Neural cell (in vitro differentiated cells): ENCODE data around the gene ATF2. TPM values are rescaled to one million over a fixed set of nuclear protein-coding genes. Genes with fewer than 3 reads are reported as not detected.

Source experiments
- H2AFZ ChIP-seq: fragments of 200-600, 300-800 bp; sonication (generic), shearing (Covaris generic); 2 replicates; pipeline ENCODE4 v1.6.0; 2014; ENCODE audit warnings: low read depth, mild to moderate bottlenecking, antibody characterized with exemption, low read length, moderate library complexity
- H3F3A ChIP-seq: fragments of 200-600 bp; shearing (Covaris generic); 2 replicates; pipeline ENCODE4 v1.6.1; 2016; ENCODE audit warnings: mild to moderate bottlenecking, moderate library complexity, mixed read lengths, antibody characterized with exemption, low read length; ENCODE audit not compliant: insufficient read depth, poor library complexity, severe bottlenecking
- H3K27ac ChIP-seq: fragments of 200-600, 300-800 bp; sonication (generic), shearing (Covaris generic); 2 replicates; pipeline ENCODE4 v1.5.1; 2014; ENCODE audit warnings: mild to moderate bottlenecking, low read length, moderate library complexity
- H3K27me3 ChIP-seq: fragments of 300-800, 200-600 bp; sonication (generic), shearing (Covaris generic); 2 replicates; pipeline ENCODE4 v1.6.0; 2014; ENCODE audit warnings: mild to moderate bottlenecking, low read depth, low read length, moderate library complexity; ENCODE audit not compliant: insufficient read depth
- H3K36me3 ChIP-seq: fragments of 300-800, 200-600 bp; sonication (generic), shearing (Covaris generic); 2 replicates; pipeline ENCODE4 v1.5.1; 2014; ENCODE audit warnings: mild to moderate bottlenecking, antibody characterized with exemption, low read length, moderate library complexity; ENCODE audit not compliant: insufficient read depth
- H3K4me2 ChIP-seq: fragments of 300-800, 200-600 bp; sonication (generic), shearing (Covaris generic); 2 replicates; pipeline ENCODE4 v1.6.0; 2014; ENCODE audit warnings: mild to moderate bottlenecking, low read length
- H3K4me3 ChIP-seq: fragments of 300-800, 200-600 bp; sonication (generic), shearing (Covaris generic); 2 replicates; pipeline ENCODE4 v1.5.1; 2014; ENCODE audit warnings: mild to moderate bottlenecking, low read length, moderate library complexity
- H3K79me2 ChIP-seq: fragments of 200-600 bp; shearing (Covaris generic); replicated peaks from 2 replicates; pipeline ENCODE4 v1.6.0; 2014; ENCODE audit warnings: mild to moderate bottlenecking, low read length, moderate library complexity; ENCODE audit not compliant: insufficient read depth
- H3K9ac ChIP-seq: fragments of 300-800, 200-600 bp; sonication (generic), shearing (Covaris generic); 2 replicates; pipeline ENCODE4 v1.6.1; 2016; ENCODE audit warnings: mild to moderate bottlenecking, low read length, mixed read lengths
- H3K9me2 ChIP-seq: fragments of 200-600 bp; shearing (Covaris generic); 2 replicates; pipeline ENCODE4 v1.6.1; 2016; ENCODE audit warnings: mild to moderate bottlenecking, low read length, mixed read lengths; ENCODE audit not compliant: insufficient read depth
- H3K9me3 ChIP-seq: fragments of 200-600, 300-800 bp; sonication (generic), shearing (Covaris generic); 2 replicates; pipeline ENCODE4 v1.6.1; 2016; ENCODE audit warnings: mild to moderate bottlenecking, mixed run types, low read length, moderate library complexity, mixed read lengths
- H4K20me1 ChIP-seq: fragments of 200-600 bp; shearing (Covaris generic); 2 replicates; pipeline ENCODE4 v1.6.1; 2016; ENCODE audit warnings: mild to moderate bottlenecking, mixed run types; ENCODE audit not compliant: insufficient read depth
- EP300 ChIP-seq: fragments of 450-650 bp; conservative IDR thresholded peaks from 2 replicates; pipeline ENCODE4 v1.6.1; 2014; ENCODE audit warnings: antibody characterized with exemption, mild to moderate bottlenecking, moderate library complexity; ENCODE audit not compliant: poor library complexity, severe bottlenecking
- EZH2 ChIP-seq: fragments of 200-600, 300-800 bp; shearing (Covaris generic), sonication (generic); IDR thresholded peaks from 2 replicates; pipeline ENCODE4 v1.6.1; 2014; ENCODE audit warnings: antibody characterized with exemption, low read length, borderline replicate concordance, mild to moderate bottlenecking; ENCODE audit not compliant: insufficient read depth, poor library complexity, severe bottlenecking
- MXI1 ChIP-seq: fragments of 450-650 bp; conservative IDR thresholded peaks from 2 replicates; pipeline ENCODE4 v1.6.1; 2014; ENCODE audit warnings: antibody characterized with exemption, mild to moderate bottlenecking; ENCODE audit not compliant: poor library complexity, severe bottlenecking
- POLR2AphosphoS5 ChIP-seq: IDR thresholded peaks from 2 replicates; pipeline ENCODE4 v1.6.1; 2012
- RAD21 ChIP-seq: fragments of 450-650 bp; conservative IDR thresholded peaks from 2 replicates; pipeline ENCODE4 v1.6.1; 2014; ENCODE audit warnings: antibody characterized with exemption, mild to moderate bottlenecking, moderate library complexity
- REST ChIP-seq: IDR thresholded peaks from 2 replicates; pipeline ENCODE4 v1.6.1; 2012; ENCODE audit warnings: borderline replicate concordance
- SMC3 ChIP-seq: fragments of 450-650 bp; conservative IDR thresholded peaks from 2 replicates; pipeline ENCODE4 v1.6.1; 2014; ENCODE audit warnings: antibody characterized with exemption, mild to moderate bottlenecking, moderate library complexity; ENCODE audit not compliant: poor library complexity
- TAF1 ChIP-seq: IDR thresholded peaks from 2 replicates; pipeline ENCODE4 v1.6.1; 2012; ENCODE audit warnings: low read depth
- polyA plus RNA-seq: library from polyadenylated mRNA; depleted of rRNA; stranded (reverse); fragments of >200 nt; gene quantifications from 2 replicates; pipeline ENCODE4 v1.2.3, GENCODE V29; 2014
- TF ChIP-seq, protein P1 (sequence below): fragments of 450-650 bp; IDR thresholded peaks from 2 replicates; pipeline ENCODE4 v1.5.1; 2014; ENCODE audit warnings: antibody characterized with exemption, mild to moderate bottlenecking, moderate library complexity; ENCODE audit not compliant: poor library complexity, severe bottlenecking

Gene ATF2
- polyA plus RNA-seq, 1 donor from 2014 or later = 93.4 TPM

GRCh38 chr2:175136334-175137215 lies 31.4 kb downstream of the ATF2 start:
- no peak overlapping the region for H3K4me2 ChIP-seq
- H3K79me2 ChIP-seq = peaks cover 43% of the 10 kb centered on the region
- no peaks in the 10 kb centered on the region for H3K9me3 ChIP-seq
- no peak overlapping the region for H3K4me3 ChIP-seq
- no peaks in the 10 kb centered on the region for H4K20me1 ChIP-seq
- H3K9ac ChIP-seq = no peak overlapping the region
- H2AFZ ChIP-seq = no peak overlapping the region
- H3K27me3 ChIP-seq = no peaks in the 10 kb centered on the region
- peaks cover 8% of the 10 kb centered on the region for H3K36me3 ChIP-seq
- no peaks in the 10 kb centered on the region for H3F3A ChIP-seq
- no peak for TF ChIP-seq MXI1
- H3K9me2 ChIP-seq = no peaks in the 10 kb centered on the region
- no peak overlapping the region for H3K27ac ChIP-seq

DNA sequence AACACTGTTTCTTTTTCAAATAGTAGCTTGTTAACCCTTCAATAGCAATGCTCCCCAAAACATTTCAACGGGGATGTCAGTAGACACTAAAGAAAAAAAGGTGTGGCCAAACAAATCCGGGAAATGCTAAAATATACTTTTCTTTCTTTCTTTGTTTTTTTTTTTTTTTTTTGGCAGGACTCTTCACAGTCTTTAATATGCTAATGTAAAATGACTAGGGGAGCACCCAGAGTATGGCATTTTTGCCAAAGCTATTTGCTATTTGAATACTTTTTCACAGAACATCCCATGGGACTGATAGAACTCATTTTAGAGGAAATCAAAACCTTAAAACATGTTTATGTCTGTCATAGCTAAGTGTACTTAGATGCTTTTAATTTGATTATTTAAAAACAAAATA lies 32.1 kb downstream of the ATF2 start:
- Histone ChIP-seq H3K4me2 (no peak overlapping the region), H3K79me2 (peaks cover 43% of the 10 kb centered on the region)
- no peak for TF ChIP-seq MXI1
- TF ChIP-seq SMC3 = no peak
- no peak for TF ChIP-seq POLR2AphosphoS5
- TF ChIP-seq, protein P1, sequence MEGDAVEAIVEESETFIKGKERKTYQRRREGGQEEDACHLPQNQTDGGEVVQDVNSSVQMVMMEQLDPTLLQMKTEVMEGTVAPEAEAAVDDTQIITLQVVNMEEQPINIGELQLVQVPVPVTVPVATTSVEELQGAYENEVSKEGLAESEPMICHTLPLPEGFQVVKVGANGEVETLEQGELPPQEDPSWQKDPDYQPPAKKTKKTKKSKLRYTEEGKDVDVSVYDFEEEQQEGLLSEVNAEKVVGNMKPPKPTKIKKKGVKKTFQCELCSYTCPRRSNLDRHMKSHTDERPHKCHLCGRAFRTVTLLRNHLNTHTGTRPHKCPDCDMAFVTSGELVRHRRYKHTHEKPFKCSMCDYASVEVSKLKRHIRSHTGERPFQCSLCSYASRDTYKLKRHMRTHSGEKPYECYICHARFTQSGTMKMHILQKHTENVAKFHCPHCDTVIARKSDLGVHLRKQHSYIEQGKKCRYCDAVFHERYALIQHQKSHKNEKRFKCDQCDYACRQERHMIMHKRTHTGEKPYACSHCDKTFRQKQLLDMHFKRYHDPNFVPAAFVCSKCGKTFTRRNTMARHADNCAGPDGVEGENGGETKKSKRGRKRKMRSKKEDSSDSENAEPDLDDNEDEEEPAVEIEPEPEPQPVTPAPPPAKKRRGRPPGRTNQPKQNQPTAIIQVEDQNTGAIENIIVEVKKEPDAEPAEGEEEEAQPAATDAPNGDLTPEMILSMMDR = no peak

DNA sequence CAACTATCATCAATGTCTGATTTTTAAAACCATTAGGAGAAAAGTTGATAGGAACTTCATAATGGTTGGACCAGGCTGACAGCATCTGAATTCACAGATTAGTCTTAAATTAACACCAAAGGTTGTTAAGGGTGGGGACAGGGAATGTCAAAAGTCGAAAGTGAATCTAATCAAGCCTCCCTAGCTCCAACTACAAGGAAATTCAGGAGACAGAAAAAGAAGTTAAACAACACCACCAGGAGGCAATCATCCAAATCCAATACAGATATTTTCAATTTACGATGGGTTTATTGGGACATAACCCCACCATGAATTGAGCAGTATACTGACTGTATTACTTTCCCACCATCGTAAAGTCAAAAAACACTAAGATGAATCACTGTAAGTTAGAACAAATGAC lies 32.8 kb downstream of the ATF2 start:
- peaks cover 8% of the 10 kb centered on the region for H3K36me3 ChIP-seq
- no peaks in the 10 kb centered on the region for H3K27me3 ChIP-seq
- no peaks in the 10 kb centered on the region for H3F3A ChIP-seq
- H2AFZ ChIP-seq = no peak overlapping the region
- no peaks in the 10 kb centered on the region for H3K9me3 ChIP-seq
- TF ChIP-seq RAD21 (no peak), POLR2AphosphoS5 (no peak), MXI1 (no peak), EP300 (no peak), TAF1 (no peak), EZH2 (no peak), SMC3 (no peak), REST (no peak)
- TF ChIP-seq, protein P1 = no peak
- no peak overlapping the region for H3K27ac ChIP-seq
- peaks cover 43% of the 10 kb centered on the region for H3K79me2 ChIP-seq
- H3K4me2 ChIP-seq = no peak overlapping the region
- no peak overlapping the region for H3K9ac ChIP-seq
- no peaks in the 10 kb centered on the region for H3K9me2 ChIP-seq
- no peak overlapping the region for H3K4me3 ChIP-seq
- no peaks in the 10 kb centered on the region for H4K20me1 ChIP-seq

More for the DNA sequence above, 32.1 kb downstream of the ATF2 start:
- Histone ChIP-seq H3K9ac (no peak overlapping the region), H3K9me3 (no peaks in the 10 kb centered on the region), H3K4me3 (no peak overlapping the region), H3K27me3 (no peaks in the 10 kb centered on the region), H3F3A (no peaks in the 10 kb centered on the region), H2AFZ (no peak overlapping the region), H3K36me3 (peaks cover 8% of the 10 kb centered on the region), H3K27ac (no peak overlapping the region), H3K9me2 (no peaks in the 10 kb centered on the region), H4K20me1 (no peaks in the 10 kb centered on the region)
